ENCODE data around the gene TSPO.
A peak's percentile ranks its signal among the peaks of the same experiment; 100 is the strongest.

GRCh38 chr22:43187171-43188099, 36.1 kb downstream of the TSPO start:
- TF ChIP-seq CTCF (IDR thresholded peaks at IDR 0.05) (peak; percentile 20 to 91), EP300 (IDR thresholded peaks at IDR 0.05) (peak; percentile 12), POLR2AphosphoS5 (IDR thresholded peaks at IDR 0.05) (peak in 2 of 3 donors; percentile 39 to 47), POLR2A (IDR thresholded peaks at IDR 0.05) (no peak)
